ENCODE results near the gene OSBPL1A.

DNA sequence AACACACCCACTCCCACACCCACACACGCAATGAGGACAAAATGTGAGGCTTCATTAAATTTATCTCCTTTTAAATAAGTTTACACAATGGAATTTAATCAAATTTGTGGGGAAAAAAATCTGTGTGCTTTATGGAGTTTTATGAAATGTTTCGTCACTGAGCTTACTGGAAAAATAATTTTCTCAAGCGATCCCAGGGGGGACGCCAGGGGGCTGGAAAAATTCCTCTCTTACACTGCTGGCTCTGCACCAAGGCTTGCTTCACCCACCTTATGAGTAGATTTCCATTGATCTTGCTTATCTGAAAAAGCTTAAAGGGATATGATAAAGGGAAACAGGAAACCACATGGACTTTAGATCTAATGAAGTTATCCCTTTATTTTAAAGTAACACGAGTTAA, 163.3 kb downstream of the OSBPL1A start:
- TF ChIP-seq, protein P1, sequence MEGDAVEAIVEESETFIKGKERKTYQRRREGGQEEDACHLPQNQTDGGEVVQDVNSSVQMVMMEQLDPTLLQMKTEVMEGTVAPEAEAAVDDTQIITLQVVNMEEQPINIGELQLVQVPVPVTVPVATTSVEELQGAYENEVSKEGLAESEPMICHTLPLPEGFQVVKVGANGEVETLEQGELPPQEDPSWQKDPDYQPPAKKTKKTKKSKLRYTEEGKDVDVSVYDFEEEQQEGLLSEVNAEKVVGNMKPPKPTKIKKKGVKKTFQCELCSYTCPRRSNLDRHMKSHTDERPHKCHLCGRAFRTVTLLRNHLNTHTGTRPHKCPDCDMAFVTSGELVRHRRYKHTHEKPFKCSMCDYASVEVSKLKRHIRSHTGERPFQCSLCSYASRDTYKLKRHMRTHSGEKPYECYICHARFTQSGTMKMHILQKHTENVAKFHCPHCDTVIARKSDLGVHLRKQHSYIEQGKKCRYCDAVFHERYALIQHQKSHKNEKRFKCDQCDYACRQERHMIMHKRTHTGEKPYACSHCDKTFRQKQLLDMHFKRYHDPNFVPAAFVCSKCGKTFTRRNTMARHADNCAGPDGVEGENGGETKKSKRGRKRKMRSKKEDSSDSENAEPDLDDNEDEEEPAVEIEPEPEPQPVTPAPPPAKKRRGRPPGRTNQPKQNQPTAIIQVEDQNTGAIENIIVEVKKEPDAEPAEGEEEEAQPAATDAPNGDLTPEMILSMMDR (IDR thresholded peaks at IDR 0.05) = no peak
- TF ChIP-seq EP300 (IDR thresholded peaks at IDR 0.05) = no peak
